Progenitor cell of endocrine pancreas (in vitro differentiated cells): Measurements from ENCODE around the gene TAGLN2. TPM values are rescaled to one million over a fixed set of nuclear protein-coding genes. Genes with fewer than 3 reads are reported as not detected.

Experiments used
- DNase-seq: peaks from one replicate; pipeline ENCODE4 v3.0.0; 2021; ENCODE audit warnings: low spot score; ENCODE audit not compliant: unreplicated experiment
- H3K27ac Mint-ChIP-seq: 2 replicates; pipeline ENCODE4 v1.8.0; 2021; ENCODE audit warnings: mild to moderate bottlenecking, moderate library complexity, mixed read lengths
- H3K27me3 Mint-ChIP-seq: 2 replicates; pipeline ENCODE4 v1.8.0; 2021; ENCODE audit warnings: mixed read lengths
- H3K36me3 Mint-ChIP-seq: 2 replicates; pipeline ENCODE4 v1.8.0; 2022; ENCODE audit warnings: mixed read lengths; ENCODE audit not compliant: insufficient read depth
- H3K4me1 Mint-ChIP-seq: 2 replicates; pipeline ENCODE4 v1.8.0; 2021; ENCODE audit warnings: low read depth, mixed read lengths
- H3K4me3 Mint-ChIP-seq: 2 replicates; pipeline ENCODE4 v1.8.0; 2021; ENCODE audit warnings: low read depth, mild to moderate bottlenecking, moderate library complexity, mixed read lengths
- H3K9me3 Mint-ChIP-seq: 2 replicates; pipeline ENCODE4 v1.8.0; 2021; ENCODE audit warnings: low read depth, mixed read lengths
- CTCF ChIP-seq: fragments of 200-600 bp; sonication (generic); IDR thresholded peaks from one replicate; pipeline ENCODE4 v1.5.0; 2021; ENCODE audit warnings: antibody characterized with exemption, mild to moderate bottlenecking; ENCODE audit not compliant: unreplicated experiment
- total RNA-seq: library from RNA; stranded (reverse); gene quantifications from 2 replicates; pipeline ENCODE4 v1.2.1, GENCODE V29; 2021

The TAGLN2 gene
- total RNA-seq, 1 donor from 2014 or later, result 153 TPM

DNA sequence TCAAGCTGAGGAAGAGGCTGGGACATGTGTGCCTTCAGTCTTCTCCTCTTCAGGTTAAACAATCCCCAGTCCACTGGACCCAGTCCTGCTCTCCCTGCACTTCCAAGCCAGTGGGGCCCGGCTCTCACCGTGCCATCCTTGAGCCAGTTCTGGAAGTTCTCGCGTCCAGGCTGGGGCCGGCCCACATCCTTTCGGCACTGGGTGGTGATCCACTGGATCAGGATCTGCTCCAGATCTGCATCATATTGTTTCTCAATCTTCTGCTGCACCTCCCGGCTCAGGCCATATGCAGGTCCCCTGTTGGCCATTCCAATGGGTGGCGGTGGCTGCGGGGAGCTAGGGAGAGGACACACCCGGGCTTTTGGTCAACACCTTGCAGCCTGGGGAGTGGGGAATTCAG is 5.1 kb downstream of the TAGLN2 start:
- no peak overlapping the region for H3K27ac Mint-ChIP-seq
- H3K4me1 Mint-ChIP-seq, result peaks cover 55% of the 10 kb centered on the region
- DNase-seq, result no peak
- H3K4me3 Mint-ChIP-seq, result no peak overlapping the region
- H3K36me3 Mint-ChIP-seq, result peaks cover 26% of the 10 kb centered on the region
- H3K27me3 Mint-ChIP-seq, result no peaks in the 10 kb centered on the region
- H3K9me3 Mint-ChIP-seq, result no peaks in the 10 kb centered on the region
- no peak for TF ChIP-seq CTCF

DNA sequence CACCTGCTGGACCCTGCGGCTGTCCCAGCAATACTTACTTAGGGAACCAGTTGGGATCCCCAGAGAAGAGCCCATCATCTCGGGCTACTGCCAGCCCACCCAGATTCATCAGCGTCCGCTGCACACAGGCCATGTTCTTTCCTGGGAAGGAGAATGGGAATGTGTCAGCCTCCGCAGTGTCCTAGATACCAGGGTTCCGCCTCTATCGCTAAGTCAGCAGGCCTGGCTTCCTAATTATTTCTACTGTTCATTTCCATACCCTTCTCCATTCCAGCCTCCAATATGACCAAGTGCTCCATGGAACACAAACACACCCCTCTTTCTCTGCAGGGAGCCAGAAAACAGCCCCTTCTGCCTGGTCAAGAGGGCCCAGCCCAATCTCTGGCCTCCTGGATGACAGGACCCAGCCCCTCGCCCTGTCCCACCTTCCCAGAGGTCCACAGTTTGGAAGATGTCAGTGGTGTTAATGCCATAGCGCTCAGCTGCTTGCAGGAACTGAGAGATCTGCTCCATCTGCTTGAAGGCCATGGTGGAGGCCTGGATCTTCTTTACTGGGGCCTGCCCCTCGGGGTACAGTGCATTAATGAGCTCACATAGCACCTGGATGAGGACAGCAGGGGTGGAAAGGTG is 6.0 kb downstream of the TAGLN2 start:
- Mint-ChIP-seq H3K9me3 (no peaks in the 10 kb centered on the region), H3K27ac (no peak overlapping the region), H3K4me3 (no peak overlapping the region), H3K4me1 (peaks cover 61% of the 10 kb centered on the region), H3K27me3 (no peaks in the 10 kb centered on the region), H3K36me3 (peaks cover 26% of the 10 kb centered on the region)
- no peak for DNase-seq
- TF ChIP-seq CTCF, result no peak

GRCh38 chr1:159918352-159919200 is 6.7 kb downstream of the TAGLN2 start:
- no peak for DNase-seq
- H3K9me3 Mint-ChIP-seq, result no peaks in the 10 kb centered on the region
- H3K27me3 Mint-ChIP-seq, result no peaks in the 10 kb centered on the region
- TF ChIP-seq CTCF, result no peak
- H3K36me3 Mint-ChIP-seq, result peaks cover 26% of the 10 kb centered on the region
- H3K27ac Mint-ChIP-seq, result no peak overlapping the region
- peaks cover 63% of the 10 kb centered on the region for H3K4me1 Mint-ChIP-seq
- no peak overlapping the region for H3K4me3 Mint-ChIP-seq

- H3K4me1 Mint-ChIP-seq, result peaks cover 61% of the 10 kb centered on the region
- no peak overlapping the region for H3K4me3 Mint-ChIP-seq
- H3K36me3 Mint-ChIP-seq, result peaks cover 26% of the 10 kb centered on the region
- peak overlapping the region; percentile 87 for H3K27ac Mint-ChIP-seq
- H3K9me3 Mint-ChIP-seq, result no peaks in the 10 kb centered on the region
- H3K27me3 Mint-ChIP-seq, result no peaks in the 10 kb centered on the region
- DNase-seq, result no peak
- no peak for TF ChIP-seq CTCF
Measured at GRCh38 chr1:159917533-159918351, 7.6 kb downstream of the TAGLN2 start.
